COR-L47 (cell line): ENCODE results near the gene OPN5.
A peak's percentile ranks its signal among the peaks of the same experiment; 100 is the strongest.
"Not testable (repeated sequence)": the region's sequence is repeated elsewhere in the genome, so short reads cannot be mapped to it uniquely, and the experiment has no call there.

Experiments
- DNase-seq: peaks from one replicate; lab custom pipeline; 2025; lab: John Stamatoyannopoulos, UW

Gene OPN5

GRCh38 chr6:47781732-47782131, at the start of gene OPN5:
Gene OPN5 (plus strand): TSS chr6:47782032. CDS start chr6:47782067, 35 bp downstream.
- no peak for DNase-seq

- DNase-seq, result peak; percentile 11
Measured at GRCh38 chr6:47733879-47734558, 47.8 kb upstream of the OPN5 start.

GRCh38 chr6:47734831-47735481, 46.9 kb upstream of the OPN5 start:
- DNase-seq, result no peak

- DNase-seq, result no peak
Measured at GRCh38 chr6:47736083-47736700, 45.6 kb upstream of the OPN5 start.

GRCh38 chr6:47737406-47737805, 44.4 kb upstream of the OPN5 start:
- no peak for DNase-seq

GRCh38 chr6:47740714-47741113, 41.1 kb upstream of the OPN5 start:
- no peak for DNase-seq

GRCh38 chr6:47741807-47742206, 40.0 kb upstream of the OPN5 start:
- no peak for DNase-seq

- no peak for DNase-seq
Measured at GRCh38 chr6:47743744-47744143, 38.1 kb upstream of the OPN5 start.

- DNase-seq, result not testable (repeated sequence)
Measured at GRCh38 chr6:47745269-47745668, 36.6 kb upstream of the OPN5 start.

GRCh38 chr6:47749757-47750156, 32.1 kb upstream of the OPN5 start:
- DNase-seq, result no peak

- no peak for DNase-seq
Measured at GRCh38 chr6:47752801-47753200, 29.0 kb upstream of the OPN5 start.

GRCh38 chr6:47759364-47759763, 22.5 kb upstream of the OPN5 start:
- no peak for DNase-seq

GRCh38 chr6:47762502-47762901, 19.3 kb upstream of the OPN5 start:
- DNase-seq, result no peak

- DNase-seq, result no peak
Measured at GRCh38 chr6:47766445-47766844, 15.4 kb upstream of the OPN5 start.

GRCh38 chr6:47767102-47767501, 14.7 kb upstream of the OPN5 start:
- no peak for DNase-seq

GRCh38 chr6:47769982-47770381, 11.8 kb upstream of the OPN5 start:
- no peak for DNase-seq

GRCh38 chr6:47772359-47772758, 9.5 kb upstream of the OPN5 start:
- DNase-seq, result no peak

GRCh38 chr6:47773005-47773404, 8.8 kb upstream of the OPN5 start:
- DNase-seq, result no peak

GRCh38 chr6:47780510-47781356, 1.1 kb upstream of the OPN5 start:
- DNase-seq, result peak; percentile 58

GRCh38 chr6:47785182-47785581, 3.4 kb downstream of the OPN5 start:
- DNase-seq, result no peak

GRCh38 chr6:47787620-47788497, 6.0 kb downstream of the OPN5 start:
- DNase-seq, result peak; percentile 64
